Measurements from ENCODE around the gene GLI2.

The GLI2 gene

DNA sequence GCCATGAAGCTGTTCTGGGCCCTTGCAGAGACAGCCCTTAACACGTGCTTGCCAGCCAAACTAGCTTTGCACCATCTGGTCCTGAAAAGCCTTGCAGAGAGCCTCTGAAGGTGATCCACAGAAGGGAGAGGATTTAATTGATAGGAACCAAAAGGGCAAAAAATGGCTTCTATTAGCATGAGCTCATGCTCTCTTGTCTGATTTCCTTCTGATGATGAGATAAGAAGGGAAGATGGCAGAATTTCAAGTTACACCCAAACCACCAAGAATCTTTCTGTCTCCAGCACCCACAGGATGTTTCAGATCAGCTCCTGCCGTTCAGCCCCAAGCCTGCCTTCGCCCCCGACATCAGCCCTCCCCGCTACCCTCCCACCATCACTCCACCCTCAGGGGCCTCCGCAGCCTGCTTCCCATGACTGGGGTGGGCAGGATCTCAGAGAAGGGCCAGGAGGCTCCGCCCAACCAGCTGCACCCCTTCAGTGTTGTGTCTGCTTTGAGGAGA is 23.4 kb upstream of the GLI2 start:
- DNase-seq (ENCODE audit: low read depth in 2 of 2) = no peak

DNA sequence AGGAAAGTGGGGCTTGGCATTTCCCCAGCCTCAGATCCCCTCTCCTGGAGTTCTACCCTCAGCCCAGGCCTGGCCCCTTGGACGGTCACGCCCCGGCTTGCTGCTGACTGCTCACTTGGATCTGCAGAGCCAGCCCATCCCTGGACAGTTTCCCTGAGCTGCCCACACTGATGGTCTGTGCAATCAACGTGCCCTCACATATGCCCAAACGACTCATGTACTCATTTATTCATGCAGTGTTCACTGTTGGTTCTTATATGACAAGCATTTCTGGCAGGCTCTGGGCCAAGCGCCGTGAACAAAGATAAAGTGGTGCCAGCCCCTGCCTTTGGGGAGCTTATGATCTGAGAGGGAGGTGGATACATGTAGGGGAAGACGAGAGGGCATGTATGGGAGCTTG is 20.3 kb upstream of the GLI2 start:
- no peak for DNase-seq (ENCODE audit: low read depth in 2 of 2)

DNA sequence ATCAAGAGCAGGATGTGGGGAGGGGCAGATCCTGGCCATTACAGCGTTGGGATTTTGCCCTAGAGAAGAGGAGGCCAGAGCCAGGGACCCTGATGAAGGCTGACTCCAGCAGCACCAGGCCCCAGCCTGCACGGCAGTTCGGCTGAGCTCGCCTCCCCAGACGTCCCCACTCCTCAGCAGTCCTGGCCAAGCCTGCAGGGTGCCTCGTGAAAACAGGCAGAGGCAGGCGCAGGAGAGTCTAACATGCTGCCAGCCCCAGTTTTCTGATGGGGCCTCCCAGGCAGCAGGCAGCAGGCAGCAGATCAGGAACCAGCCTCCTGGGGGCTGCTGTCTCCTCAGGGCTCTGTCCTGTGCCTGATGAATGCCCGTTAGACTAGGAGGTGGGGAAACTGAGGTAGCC is 19.7 kb upstream of the GLI2 start:
- DNase-seq (ENCODE audit: low read depth in 2 of 2) = no peak

DNA sequence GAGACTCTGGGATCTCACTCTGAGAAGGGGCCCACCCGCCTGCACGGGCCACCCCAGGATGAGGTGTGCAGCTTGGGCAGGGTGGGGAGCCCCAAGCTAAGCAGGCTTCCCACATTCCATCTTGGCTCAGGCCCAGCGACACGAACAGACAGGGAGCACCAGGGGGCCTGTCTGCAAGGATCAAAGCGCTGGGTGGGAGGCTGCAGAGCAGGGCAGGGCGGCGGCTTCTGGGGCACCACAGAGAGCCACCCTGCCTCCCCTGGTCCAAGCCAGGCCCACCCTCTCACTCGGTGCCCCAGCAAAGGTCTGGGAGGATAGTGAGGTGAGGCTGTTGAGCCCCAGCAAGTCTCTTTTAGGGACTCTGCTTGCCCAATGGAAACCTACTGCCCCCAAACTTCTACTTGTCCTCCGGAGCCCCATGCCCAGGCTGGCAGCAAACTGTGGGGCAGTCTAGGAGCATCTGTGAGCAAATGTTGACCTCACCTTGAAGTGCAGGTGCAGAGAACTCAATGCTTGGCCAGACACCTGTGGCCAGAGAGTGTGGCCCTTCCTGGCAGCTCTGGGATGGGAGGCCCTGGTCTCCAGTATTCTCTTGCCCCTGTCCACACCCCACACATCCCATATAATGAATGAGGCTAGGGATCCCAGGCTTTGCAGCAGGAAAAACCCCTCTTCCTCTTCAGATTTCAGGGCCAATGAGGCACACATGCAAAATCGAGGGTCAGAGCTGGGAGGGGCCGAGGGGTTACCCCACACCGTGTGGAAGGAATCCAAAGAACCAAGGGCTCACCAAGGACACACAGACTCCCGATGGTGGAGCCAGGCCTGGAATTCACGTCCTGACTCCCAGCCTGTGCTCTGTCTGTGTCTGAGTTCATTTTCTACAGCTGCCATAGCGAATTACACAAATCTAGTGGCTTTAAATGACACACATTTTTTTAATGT is 18.8 kb upstream of the GLI2 start:
- DNase-seq (ENCODE audit: low read depth in 2 of 2) = no peak

DNA sequence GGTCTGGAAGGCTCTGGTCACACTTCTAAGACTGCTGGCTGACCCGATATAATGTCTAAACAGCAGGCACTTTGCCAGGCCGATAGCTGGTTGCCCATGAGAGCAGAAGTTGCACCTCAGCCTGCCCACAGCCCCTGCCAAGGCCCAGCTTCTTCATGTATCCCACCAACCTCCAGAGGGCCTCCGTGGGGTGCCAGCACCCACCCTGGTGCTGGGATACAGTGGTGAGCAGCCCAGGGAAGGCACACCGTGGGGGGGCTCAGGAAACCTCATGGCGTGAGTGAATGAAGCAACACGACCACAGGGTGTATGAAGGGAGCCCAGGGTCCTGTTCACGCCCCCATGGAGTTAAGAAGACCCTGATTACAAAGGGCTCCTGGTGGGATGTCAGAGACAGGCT is 16.2 kb upstream of the GLI2 start:
- DNase-seq (ENCODE audit: low read depth in 2 of 2) = no peak

DNA sequence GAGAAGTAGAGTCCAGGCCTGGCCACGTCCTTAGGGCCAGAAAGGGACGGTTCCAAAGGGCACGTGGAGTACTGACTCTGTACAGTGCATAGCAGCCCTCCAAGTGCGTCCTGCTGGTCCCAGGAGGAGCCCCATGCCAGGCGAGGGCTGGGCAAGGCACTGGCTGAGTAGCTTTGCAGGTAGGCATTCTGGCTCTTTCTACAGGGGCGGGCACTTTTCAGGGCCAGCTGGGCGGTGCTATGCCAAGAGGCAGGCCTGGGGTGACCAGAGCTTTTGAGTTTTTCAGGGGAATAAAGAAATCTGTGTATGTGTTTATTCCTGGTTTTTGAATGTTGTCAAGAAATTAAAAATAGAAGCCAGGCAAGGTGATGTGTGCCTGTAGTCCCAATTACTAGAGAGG is 15.4 kb upstream of the GLI2 start:
- no peak for DNase-seq (ENCODE audit: low read depth in 2 of 2)

DNA sequence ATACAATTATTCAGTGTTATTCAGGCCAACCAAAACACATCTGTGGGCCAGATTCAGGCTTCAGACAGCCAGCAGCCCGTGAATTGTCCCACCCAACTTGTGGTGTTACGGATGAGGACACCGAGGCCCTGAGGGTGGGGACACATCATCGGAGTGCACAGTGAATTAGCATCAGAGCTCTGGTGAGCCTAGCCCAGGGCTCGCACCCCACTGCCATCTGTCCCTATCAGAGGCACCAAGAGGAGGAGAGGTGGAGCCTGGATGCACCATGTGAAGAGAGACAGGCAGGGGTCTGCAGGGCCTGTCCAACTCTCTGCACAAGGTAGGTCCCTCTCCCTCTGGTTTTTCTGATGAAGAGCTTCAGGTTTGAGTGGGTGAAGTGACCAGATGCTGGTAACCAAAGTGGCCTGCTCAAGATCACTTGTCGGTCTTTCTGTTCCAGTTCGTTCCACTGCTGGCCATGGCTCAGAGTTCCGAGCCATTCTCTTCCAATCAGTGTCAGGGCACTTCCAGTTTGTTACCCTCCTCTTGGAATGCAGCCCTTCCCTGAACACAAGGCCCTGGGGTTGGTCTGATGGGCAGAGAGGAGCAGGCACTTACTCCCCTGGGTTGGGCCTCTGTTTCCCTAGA is 14.8 kb upstream of the GLI2 start:
- no peak for DNase-seq (ENCODE audit: low read depth in 2 of 2)

DNA sequence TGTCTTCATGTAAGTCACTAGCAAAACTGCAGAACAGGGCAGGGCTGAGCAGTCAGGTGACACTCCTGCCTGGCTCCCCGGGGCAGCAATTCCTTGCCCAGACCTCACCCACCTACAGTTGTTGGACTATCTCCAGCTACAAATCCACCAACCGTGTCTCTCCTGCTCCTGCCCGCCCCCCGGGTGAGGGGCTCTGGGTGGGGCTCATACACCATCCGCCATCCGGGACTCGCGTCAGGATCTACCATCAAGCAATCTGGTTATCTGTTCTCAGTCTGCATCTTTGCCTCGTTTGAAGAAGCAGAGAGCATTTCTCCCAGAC is 13.5 kb upstream of the GLI2 start:
- no peak for DNase-seq (ENCODE audit: low read depth in 2 of 2)

DNA sequence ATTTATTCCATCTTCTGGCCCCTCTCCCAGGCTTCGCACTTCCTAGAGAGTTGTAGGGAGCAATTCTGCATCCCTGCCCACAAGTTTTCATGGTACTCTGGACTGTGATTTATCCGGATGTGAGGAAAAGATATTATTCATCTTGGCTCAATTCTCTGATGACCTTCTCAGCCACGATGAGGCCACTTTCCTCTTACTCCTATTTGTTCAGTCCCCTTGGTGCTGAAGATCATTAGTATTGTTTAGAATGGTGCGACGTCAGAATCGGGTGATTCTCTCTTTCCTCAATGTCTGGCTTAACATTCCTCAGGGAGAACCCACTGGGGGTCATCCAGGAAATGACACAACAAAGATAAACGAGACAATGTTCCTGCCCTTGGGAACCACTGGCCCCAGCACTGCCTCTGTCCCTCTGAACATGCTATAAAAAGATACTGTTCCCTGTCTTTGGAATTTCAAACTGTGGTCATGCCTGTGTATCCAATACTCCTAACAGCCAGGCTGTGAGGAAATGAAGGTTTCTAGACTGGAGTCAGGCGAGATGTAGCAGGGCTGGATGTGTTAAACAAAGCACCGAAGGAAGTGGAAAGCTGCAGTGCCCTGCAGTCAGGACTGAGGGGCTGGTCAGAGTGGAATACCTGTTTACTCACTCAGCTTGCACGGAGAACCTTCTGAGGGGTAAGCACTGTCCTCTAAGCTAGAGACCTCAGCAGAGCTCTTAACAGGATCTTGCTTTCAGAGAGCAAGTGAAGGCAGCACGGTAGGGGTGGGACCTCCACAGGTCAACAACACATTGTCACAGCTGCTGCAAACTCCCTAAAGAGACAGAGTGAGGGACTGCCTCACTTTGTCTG is 12.9 kb upstream of the GLI2 start:
- no peak for DNase-seq (ENCODE audit: low read depth in 2 of 2)

DNA sequence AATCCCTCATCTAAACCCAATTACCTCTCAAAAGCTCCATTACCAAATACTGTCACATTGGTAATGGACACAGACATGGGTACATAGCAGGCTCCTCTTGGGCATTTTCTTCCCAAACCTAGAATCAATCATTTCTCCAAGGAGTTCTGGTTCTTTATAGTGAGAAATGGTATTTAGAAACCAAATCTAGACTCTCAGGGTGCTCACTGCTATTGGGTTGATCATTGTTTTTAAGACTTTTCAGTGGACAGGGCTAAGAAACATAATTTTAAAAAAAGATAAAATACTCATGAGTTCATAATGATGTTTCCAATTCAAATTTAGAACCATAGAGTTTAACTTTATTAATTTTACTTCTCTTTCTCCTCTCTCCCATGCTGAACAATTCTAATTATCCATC is 9.4 kb upstream of the GLI2 start:
- DNase-seq (ENCODE audit: low read depth in 2 of 2) = no peak

DNA sequence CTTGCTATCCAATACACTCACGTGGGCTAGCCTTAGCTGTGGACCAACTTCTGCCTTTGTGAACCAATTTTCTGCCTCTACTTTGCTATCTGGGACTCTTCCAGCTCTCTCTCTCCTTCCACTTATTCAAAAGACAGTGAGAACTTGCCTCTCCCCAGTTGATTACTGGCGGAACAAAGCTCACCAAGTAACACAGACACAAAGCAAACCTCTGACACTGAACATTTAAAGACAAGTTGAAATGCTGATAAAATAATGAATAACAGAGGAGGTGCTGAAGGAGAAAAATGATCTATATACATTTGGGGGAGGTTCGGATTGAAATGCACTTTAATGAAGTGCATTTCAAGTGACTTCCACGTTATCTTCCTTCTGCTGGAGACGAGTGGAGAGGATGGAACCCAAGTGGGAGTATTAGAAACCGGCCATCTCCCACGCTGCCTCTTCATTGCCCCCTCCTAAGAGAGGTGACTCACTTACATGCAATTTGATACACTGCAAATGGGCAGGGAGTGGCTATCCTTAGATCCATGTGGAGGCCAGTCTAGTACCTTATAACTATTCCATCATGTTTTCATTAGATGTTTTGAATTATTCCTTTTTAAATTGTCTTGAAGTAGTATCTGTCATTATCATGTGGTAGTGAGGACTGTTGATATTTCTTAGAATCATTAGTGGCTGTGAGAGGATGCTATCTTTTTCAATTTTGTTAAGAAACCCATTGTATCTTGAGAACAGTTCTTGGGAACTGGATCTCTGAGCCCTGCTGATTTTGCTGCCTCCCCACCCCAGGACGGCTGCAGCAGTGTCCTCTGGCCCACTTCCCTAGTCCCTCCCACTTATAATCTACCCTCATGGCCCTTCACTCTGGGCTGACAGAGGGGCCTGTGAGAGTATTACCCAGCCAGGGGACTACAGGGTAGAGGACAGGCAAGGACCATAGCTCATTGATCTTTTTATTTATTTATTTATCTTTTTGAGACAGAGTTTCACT is 6.0 kb upstream of the GLI2 start:
- DNase-seq (ENCODE audit: low read depth in 2 of 2) = no peak

DNA sequence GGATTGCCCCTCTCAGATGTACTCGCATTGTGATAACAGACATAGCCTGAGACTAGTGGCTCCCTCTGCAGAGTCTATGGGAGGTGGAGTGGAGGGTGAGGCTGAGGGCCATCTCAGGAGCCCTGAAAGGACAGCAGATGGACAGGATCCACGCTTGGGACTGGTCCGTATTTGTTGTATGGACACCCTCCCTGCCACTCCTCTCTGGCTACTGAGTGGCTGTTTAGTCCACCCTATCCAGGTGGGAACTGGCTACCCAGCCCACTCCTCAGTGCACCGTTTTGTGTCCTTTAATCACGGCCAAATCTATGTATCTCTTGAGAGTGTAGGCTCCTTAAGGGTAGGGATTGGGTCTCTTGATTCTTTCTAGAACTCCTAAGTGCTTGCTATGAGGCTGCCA is 4.5 kb upstream of the GLI2 start:
- DNase-seq (ENCODE audit: low read depth in 2 of 2) = no peak

DNA sequence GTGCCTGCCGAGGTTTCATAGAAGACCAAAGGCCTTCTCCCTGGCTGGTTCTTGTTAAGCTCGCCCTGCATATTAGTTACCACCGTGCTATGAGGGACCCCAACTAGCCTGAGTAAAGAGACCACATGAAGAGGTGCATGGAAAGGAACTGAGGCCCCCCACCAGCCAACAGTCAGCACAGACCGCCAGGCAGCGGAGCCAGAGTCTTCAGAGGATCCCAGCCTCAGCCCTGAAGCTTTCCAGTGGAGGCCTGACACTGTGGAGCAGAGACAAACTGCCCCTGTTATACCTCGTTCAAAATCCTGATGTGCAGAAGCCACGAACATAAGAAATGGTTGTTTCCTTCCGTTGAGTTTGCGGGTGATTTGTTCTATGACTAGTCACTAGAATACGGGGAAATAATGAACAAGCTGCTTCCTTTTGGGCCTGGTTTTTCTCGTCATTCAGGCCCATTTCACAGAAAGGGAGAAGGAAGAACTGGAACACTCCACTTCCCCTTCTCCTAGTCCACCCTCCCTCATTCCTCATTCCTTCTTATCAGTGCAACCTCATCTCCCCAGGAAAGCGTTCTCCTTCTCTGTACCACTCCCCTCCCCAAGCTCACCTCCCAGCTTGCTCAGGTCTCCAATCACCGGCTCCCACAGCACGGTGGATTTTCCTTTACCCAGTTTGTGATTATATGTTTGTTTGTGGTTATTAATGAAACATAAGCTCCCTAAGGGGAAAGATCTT is 3.0 kb upstream of the GLI2 start:
- DNase-seq (ENCODE audit: low read depth in 2 of 2) = no peak

DNA sequence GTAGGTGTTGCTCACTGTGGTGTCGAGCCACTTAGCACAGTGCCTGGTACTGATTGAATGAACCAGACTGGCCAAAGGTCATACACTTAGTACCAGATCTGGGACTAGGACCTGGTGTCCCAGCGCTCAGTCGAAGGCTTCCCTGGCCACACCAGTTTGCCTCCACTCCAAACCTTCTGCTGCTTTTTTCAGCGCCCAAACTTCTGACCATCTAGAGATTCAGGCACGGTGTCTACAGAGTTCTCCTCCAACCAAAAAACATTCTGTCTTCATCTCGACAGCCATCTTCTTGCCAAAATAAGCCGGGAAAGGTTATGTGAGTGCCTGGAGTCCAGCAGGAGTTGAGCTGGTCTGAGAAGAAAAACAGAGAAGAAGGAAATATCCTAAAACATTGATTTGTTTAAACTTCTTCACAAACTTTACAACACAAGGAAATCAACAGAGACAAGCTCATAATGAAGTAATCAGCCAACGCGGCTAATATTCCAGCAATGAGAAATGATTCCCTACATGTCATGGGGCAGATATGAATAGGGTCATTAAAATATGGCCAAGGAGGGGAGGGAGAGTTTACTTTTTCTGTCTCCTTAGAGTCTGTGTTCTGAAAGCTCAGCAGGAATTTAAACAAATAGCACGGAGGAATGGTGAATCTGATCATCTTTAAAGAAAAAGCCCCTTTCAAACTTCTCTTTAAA is 2.3 kb upstream of the GLI2 start:
- no peak for DNase-seq (ENCODE audit: low read depth in 2 of 2)

DNA sequence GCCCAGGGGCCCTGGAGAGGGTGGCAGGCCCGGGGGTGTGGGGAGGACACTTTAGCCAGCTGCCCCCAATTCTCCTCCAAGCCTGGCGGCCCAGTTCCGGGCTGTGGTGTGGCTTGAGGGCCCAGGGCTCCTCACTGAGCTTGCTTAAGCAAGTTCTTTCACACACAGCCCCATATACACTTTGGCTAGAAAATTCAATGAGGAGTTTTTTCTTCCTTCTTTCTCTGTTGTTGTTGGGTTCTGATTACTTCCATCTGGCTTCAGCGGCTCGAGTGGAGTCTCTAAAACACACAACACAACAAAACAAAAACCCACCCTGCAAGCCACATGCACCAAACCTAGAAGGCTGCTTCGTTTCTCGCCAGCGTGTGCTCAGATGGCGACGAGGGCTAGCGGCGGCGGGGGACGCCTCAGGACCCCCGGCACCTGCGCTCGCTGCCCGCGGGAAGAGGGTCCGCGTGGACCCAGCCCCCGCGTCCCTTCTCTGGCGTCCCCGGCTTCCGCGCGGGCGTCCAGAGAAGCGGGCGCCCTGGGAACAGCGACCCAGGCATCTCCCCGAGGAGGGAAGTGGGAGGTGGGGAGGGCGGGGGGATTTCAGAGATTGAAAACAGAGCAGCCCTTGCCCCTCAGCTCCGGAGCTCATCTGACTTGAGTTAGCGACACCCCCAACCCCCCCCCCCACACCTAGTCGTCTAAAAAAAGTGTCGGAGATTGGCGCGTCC is 577 bp upstream of the GLI2 start:
- no peak for DNase-seq (ENCODE audit: low read depth in 2 of 2)

DNA sequence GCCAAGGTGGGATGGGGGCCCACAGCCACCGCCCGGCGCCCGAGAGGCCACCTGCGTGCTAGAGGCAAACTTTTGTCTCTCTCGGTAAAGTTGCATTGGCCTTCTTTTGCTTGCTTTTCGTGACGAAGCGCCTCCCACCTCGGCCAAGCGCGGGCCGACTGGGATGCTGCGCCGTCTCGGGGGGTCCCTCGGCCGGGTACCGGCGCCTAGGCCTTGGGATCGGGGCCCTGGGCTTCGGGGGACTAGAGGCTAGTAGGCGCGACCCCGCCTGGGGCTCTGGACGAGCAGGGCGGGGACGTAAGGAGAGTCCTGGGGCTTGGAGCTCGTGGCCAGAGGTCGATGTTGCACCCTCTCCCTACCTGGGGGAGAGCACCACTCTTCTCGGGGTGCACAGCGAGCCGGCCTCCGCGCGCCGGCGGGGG is 545 bp downstream of the GLI2 start:
- DNase-seq (ENCODE audit: low read depth in 2 of 2) = no peak

DNA sequence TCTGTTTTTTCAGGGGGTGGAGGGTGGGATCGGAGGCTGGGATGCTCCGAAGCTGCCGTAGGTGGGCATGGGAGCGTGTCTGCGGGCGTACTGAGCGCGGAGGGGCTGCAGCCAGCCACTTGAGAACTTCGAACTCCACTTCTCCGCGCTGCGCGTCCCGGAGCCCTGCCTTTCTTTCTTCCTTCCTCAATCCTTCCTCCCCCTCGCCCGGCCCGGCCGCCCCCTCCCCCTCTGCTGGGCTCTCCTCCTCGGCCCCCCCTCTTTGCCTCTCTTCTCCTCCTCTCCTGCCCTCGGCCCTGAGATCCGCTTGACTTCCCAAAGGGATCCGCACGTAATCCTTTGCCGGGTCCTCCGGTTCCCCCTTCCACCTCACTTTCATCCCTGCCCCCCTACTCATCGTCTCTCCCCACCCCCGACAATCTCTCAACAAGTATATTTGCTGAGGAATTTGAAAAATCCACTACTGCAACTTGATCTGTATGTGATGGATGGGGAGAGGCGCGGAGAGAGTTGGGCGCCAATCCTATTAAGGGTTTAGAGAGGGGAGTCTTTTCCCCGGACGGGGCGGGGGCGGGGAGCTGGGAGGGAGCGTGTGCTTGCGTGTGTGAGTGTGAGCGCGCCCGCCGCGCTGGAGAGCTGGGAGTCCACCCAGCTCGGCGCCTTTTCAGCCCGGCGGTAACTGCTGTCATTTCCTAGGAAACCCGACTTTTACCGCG is 1.1 kb downstream of the GLI2 start:
- DNase-seq (ENCODE audit: low read depth in 2 of 2) = no peak

DNA sequence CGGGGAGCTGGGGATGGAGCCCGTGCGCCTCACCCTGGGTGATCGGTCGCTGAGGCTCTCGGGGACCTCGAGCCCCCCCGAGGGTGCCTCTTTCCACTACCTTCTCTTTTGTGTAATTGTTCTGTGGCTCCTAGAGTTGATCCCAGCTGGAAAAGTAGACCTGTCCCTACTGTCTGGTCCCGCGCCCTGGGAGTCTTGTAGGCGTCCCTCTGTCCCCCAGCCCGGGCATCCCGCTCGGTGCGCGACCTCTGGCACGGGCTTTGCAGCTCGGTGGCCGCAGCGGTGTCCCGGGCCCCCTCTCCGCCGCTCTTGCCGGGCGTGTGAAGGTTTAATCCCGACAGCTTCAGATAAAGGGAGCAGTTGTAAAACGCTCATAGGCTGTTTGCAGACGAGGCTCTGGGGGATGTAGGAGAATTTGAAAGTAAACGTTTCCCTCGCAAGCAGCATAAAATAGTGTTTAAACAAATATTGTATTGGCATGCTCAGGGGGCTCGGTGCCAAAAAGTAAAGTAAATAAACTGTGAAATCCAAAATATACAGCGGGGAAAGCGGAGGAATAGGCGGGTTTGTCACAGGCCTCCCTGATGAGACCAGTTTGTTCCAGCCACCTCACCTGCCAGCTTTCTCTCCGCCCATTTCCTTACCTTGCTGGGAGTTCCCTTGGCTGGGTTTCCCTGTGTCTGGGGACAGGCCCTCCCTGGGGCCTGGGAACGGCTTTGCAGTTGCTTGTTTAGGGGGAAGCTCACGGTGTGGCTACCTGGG is 1.9 kb downstream of the GLI2 start:
- DNase-seq (ENCODE audit: low read depth in 2 of 2) = no peak
